MCF 10A (cell line): ENCODE results near the gene GPBP1. TPM values are rescaled to one million over a fixed set of nuclear protein-coding genes. Genes with fewer than 3 reads are reported as not detected.

Experiments used
- Bru-seq: library from RNA; stranded (reverse); fragments of 400-500 nt; gene quantifications from one replicate; lab custom pipeline; 2021; lab: Mats Ljungman, UMichigan
- BruChase-seq, 2 experiments: library from RNA; stranded (reverse); fragments of 400-500 nt; gene quantifications; one replicate each; lab custom pipeline; 2021; lab: Mats Ljungman, UMichigan
- BruUV-seq: library from RNA; stranded (reverse); fragments of 400-500 nt; replicated peaks from 2 replicates; lab custom pipeline; 2021; lab: Mats Ljungman, UMichigan
- CTCF ChIA-PET: fragments of 300-600 bp; sonication (Branson Sonifier 250); formaldehyde crosslinking; extraction: SDS; loops from one replicate; lab custom pipeline; 2021; ENCODE audit warnings: antibody characterized with exemption, inconsistent platforms; lab: Yijun Ruan, JAX
- POLR2A ChIA-PET: fragments of 300-600, 350-650 bp; sonication (Branson Sonifier 250); formaldehyde crosslinking; extraction: SDS; loops from one replicate; lab custom pipeline; 2020; ENCODE audit warnings: antibody characterized with exemption, inconsistent platforms; lab: Yijun Ruan, JAX
- DNase-seq: peaks from one replicate; pipeline ENCODE4 v3.0.0-alpha.2; 2018; ENCODE audit not compliant: unreplicated experiment
- H3K27ac Mint-ChIP-seq: one replicate; pipeline ENCODE4 v1.8.0; 2022; ENCODE audit warnings: mild to moderate bottlenecking, low read depth, mixed read lengths; ENCODE audit not compliant: unreplicated experiment
- H3K27me3 Mint-ChIP-seq: one replicate; pipeline ENCODE4 v1.8.0; 2022; ENCODE audit warnings: mixed read lengths; ENCODE audit not compliant: insufficient read depth, unreplicated experiment
- H3K36me3 Mint-ChIP-seq: one replicate; pipeline ENCODE4 v1.8.0; 2022; ENCODE audit warnings: mild to moderate bottlenecking, moderate library complexity, mixed read lengths; ENCODE audit not compliant: insufficient read depth, unreplicated experiment
- H3K4me1 Mint-ChIP-seq: one replicate; pipeline ENCODE4 v1.8.0; 2022; ENCODE audit warnings: mixed read lengths; ENCODE audit not compliant: insufficient read depth, unreplicated experiment
- H3K4me3 Mint-ChIP-seq: one replicate; pipeline ENCODE4 v1.8.0; 2022; ENCODE audit warnings: mild to moderate bottlenecking, moderate library complexity, mixed read lengths; ENCODE audit not compliant: unreplicated experiment
- H3K9me3 Mint-ChIP-seq: one replicate; pipeline ENCODE4 v1.8.0; 2022; ENCODE audit warnings: mixed read lengths; ENCODE audit not compliant: unreplicated experiment
- CTCF ChIP-seq: fragments of 200-600 bp; IDR thresholded peaks from one replicate; pipeline ENCODE4 v1.8.0; 2022; ENCODE audit warnings: antibody characterized with exemption, mild to moderate bottlenecking; ENCODE audit not compliant: unreplicated experiment
- intact Hi-C: fragments of 100-400 bp; cut with micrococcal nuclease; formaldehyde crosslinking; loops from 2 replicates; pipeline ENCODE4 v1.14.1; 2022
- long read RNA-seq: library from polyadenylated mRNA; stranded (forward); transcript quantifications from one replicate; pipeline ENCODE4 v2.0.0, GENCODE V29; 2022
- total RNA-seq: library from RNA; stranded (reverse); gene quantifications from 2 replicates; pipeline ENCODE4 v1.2.3, GENCODE V29; 2022

Gene GPBP1
- 63.6 and 66.5 TPM in 2 replicates for total RNA-seq
- Bru-seq, nascent RNA = percentile 89 among the genes with signal in this experiment
- percentile 87 among the genes with signal in this experiment for BruChase-seq, experiment 1, labeled RNA remaining after a 6-hour chase
- BruChase-seq, experiment 2, labeled RNA remaining after a 2-hour chase = percentile 91 among the genes with signal in this experiment
- long read RNA-seq, full-length matches to known transcripts = 133 of 219 reads
- long read RNA-seq, partial matches to known transcripts = 13 of 219 reads
- long read RNA-seq, other reads (novel, unspliced or antisense) = 73 of 219 reads

- Mint-ChIP-seq H3K27ac (peak within 1 kb of the TSS; percentile 99), H3K9me3 (no peaks in the 10 kb centered on the region), H3K4me1 (peaks cover 10% of the 10 kb centered on the region), H3K36me3 (peaks cover 46% of the 10 kb centered on the region), H3K27me3 (no peaks in the 10 kb centered on the region), H3K4me3 (peak within 1 kb of the TSS; percentile 97)
- intact Hi-C loops = loop anchor here (1.0 to 2.0 kb wide), 3 partner anchors 35 to 47 kb away; no protein-coding TSS in a partner anchor
- no TSS peak for BruUV-seq
- no peak for TF ChIP-seq CTCF
- DNase-seq = peak; percentile 99
- CTCF ChIA-PET = interaction anchor here (0.6 to 1.1 kb wide), 3 partner anchors 36 to 1115 kb away, joined by 3 to 4 read pairs (median 3); no protein-coding TSS in a partner anchor
- POLR2A ChIA-PET = interaction anchor here (0.6 to 1.9 kb wide), 21 partner anchors 10 to 1856 kb away, joined by 3 to 30 read pairs (median 3); partner anchors contain the start of gene SETD9
Measured at GRCh38 chr5:57173319-57174127, at the start of gene GPBP1. GPBP1 (plus strand) TSS chr5:57174059; CDS start chr5:57214131, 40,072 bp downstream.

- POLR2A ChIA-PET = no interaction called here
- BruUV-seq = no TSS peak
- Mint-ChIP-seq H3K4me3 (no peak overlapping the region), H3K4me1 (no peaks in the 10 kb centered on the region), H3K27ac (no peak overlapping the region), H3K27me3 (no peaks in the 10 kb centered on the region), H3K36me3 (no peaks in the 10 kb centered on the region), H3K9me3 (peaks cover 7% of the 10 kb centered on the region)
- intact Hi-C loops = no loop called here
- CTCF ChIA-PET = interaction anchor here (1.3 kb wide), 1 partner anchor 132 kb away, joined by 3 read pairs; no protein-coding TSS in a partner anchor
- DNase-seq = no peak
- TF ChIP-seq CTCF = no peak
Measured at GRCh38 chr5:57128325-57128724, 45.5 kb upstream of the GPBP1 start.

GRCh38 chr5:57133574-57133973 lies 40.3 kb upstream of the GPBP1 start:
- no peaks in the 10 kb centered on the region for H3K36me3 Mint-ChIP-seq
- intact Hi-C loops = no loop called here
- CTCF ChIA-PET = interaction anchor here (0.6 kb wide), 1 partner anchor 166 kb away, joined by 3 read pairs; no protein-coding TSS in a partner anchor
- H3K4me1 Mint-ChIP-seq = no peaks in the 10 kb centered on the region
- H3K9me3 Mint-ChIP-seq = no peaks in the 10 kb centered on the region
- no peaks in the 10 kb centered on the region for H3K27me3 Mint-ChIP-seq
- no peak for TF ChIP-seq CTCF
- BruUV-seq = no TSS peak
- H3K27ac Mint-ChIP-seq = no peak overlapping the region
- POLR2A ChIA-PET = no interaction called here
- no peak for DNase-seq
- no peak overlapping the region for H3K4me3 Mint-ChIP-seq
